GM13977 (cell line): Measurements from ENCODE around the gene RIMS1.

Experiments
- DNase-seq: peaks from one replicate; pipeline ENCODE4 v3.0.0; 2012; ENCODE audit warnings: low spot score
- in situ Hi-C: fragments of 300-500 bp; cut with MboI; formaldehyde crosslinking; loops from one replicate; pipeline ENCODE4 v1.12.0; 2022; ENCODE audit warnings: low sequenced_read_pairs, low pct_unique_long_range_greater_than_20kb, mixed read lengths, inconsistent platforms; ENCODE audit not compliant: unreplicated experiment
- TF ChIP-seq, protein P1 (sequence below): IDR thresholded peaks from 2 replicates; pipeline ENCODE4 v1.5.1; 2012; ENCODE audit warnings: mild to moderate bottlenecking, control low read depth; ENCODE audit not compliant: insufficient read depth; ENCODE audit errors: extremely low read depth, missing control alignments

RIMS1 gene

DNA sequence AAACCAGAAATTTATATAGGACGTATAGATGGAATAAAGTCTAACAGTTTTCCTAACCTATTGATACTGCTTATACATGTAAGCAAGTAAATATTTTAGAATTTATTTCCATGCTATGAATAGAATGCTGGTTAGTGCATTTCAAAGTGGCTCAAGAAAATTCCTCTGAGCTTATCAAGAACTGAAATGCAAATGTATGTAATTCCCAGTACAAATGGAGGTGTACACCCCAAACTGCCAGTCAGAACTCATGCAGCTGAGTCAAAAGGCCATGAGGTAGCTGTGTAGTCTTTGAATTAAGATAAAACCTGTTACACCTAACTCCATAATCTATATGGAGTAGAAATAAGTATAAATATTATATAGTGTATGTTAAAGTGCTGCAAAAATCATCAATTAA is 503.3 kb downstream of the RIMS1 start:
- in situ Hi-C loops: no loop called here
- no peak for DNase-seq
- TF ChIP-seq, protein P1, sequence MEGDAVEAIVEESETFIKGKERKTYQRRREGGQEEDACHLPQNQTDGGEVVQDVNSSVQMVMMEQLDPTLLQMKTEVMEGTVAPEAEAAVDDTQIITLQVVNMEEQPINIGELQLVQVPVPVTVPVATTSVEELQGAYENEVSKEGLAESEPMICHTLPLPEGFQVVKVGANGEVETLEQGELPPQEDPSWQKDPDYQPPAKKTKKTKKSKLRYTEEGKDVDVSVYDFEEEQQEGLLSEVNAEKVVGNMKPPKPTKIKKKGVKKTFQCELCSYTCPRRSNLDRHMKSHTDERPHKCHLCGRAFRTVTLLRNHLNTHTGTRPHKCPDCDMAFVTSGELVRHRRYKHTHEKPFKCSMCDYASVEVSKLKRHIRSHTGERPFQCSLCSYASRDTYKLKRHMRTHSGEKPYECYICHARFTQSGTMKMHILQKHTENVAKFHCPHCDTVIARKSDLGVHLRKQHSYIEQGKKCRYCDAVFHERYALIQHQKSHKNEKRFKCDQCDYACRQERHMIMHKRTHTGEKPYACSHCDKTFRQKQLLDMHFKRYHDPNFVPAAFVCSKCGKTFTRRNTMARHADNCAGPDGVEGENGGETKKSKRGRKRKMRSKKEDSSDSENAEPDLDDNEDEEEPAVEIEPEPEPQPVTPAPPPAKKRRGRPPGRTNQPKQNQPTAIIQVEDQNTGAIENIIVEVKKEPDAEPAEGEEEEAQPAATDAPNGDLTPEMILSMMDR: no peak

- in situ Hi-C loops: no loop called here
- TF ChIP-seq, protein P1: no peak
- no peak for DNase-seq
Measured at GRCh38 chr6:72390548-72390947, 504.2 kb downstream of the RIMS1 start.

- TF ChIP-seq, protein P1: no peak
- no peak for DNase-seq
- in situ Hi-C loops: loop anchor here (25.0 kb wide), 1 partner anchor 935 kb away; no protein-coding TSS in a partner anchor
Measured at GRCh38 chr6:72401865-72402264, 515.5 kb downstream of the RIMS1 start.

DNA sequence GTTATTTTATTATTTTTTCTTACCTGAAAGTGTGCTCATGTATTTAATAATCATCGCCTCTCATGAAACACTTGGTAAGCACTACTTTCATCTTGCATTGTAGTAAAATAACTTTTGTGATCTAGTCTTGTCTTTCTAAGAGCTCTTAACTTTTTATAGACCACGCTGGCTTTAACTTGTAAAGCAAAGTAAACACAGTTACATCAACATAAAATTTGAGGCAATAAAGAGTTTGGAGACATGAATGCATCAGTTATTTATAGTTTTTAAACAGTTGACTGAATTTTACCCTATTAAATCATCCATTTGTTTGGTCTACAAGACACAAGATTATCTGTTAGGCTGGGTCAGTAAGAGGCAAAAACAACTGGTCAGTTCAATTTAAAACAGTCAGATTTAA is 517.1 kb downstream of the RIMS1 start:
- DNase-seq: no peak
- in situ Hi-C loops: loop anchor here (25.0 kb wide), 1 partner anchor 934 kb away; no protein-coding TSS in a partner anchor
- TF ChIP-seq, protein P1: no peak

GRCh38 chr6:72406517-72406916 is 520.2 kb downstream of the RIMS1 start:
- DNase-seq: no peak
- in situ Hi-C loops: loop anchor here (25.0 kb wide), 1 partner anchor 931 kb away; no protein-coding TSS in a partner anchor

GRCh38 chr6:72410769-72411168 is 524.4 kb downstream of the RIMS1 start:
- no peak for DNase-seq
- TF ChIP-seq, protein P1: no peak
- in situ Hi-C loops: loop anchor here (10.0 to 25.0 kb wide), 2 partner anchors 774 to 927 kb away; no protein-coding TSS in a partner anchor

More at GRCh38 chr6:72406517-72406916, 520.2 kb downstream of the RIMS1 start:
- TF ChIP-seq, protein P1: no peak
